Activated T-helper 2 cell treated with anti-CD3 and anti-CD28 coated beads, Interferon-gamma antibody, Interleukin-2, Interleukin-4, amounts not matched to agents 10 μg/mL and 5 μg/mL and 100 μg/mL, durations not matched to agents 14 hours and 24 hours and 36 hours (primary cell): ENCODE measurements around the gene THBD. TPM values are rescaled to one million over a fixed set of nuclear protein-coding genes. Genes with fewer than 3 reads are reported as not detected.

ENCODE experiments used
- DNase-seq: peaks from one replicate; pipeline ENCODE4 v3.0.0; 2021; ENCODE audit warnings: low spot score
- H3K27ac Mint-ChIP-seq: one replicate; pipeline ENCODE4 v1.8.0; 2021; ENCODE audit warnings: mixed read lengths
- H3K27me3 Mint-ChIP-seq: one replicate; pipeline ENCODE4 v1.8.0; 2021; ENCODE audit warnings: low read depth, mixed read lengths
- H3K36me3 Mint-ChIP-seq: one replicate; pipeline ENCODE4 v1.8.0; 2021; ENCODE audit warnings: low read depth, mixed read lengths
- H3K4me1 Mint-ChIP-seq: one replicate; pipeline ENCODE4 v1.8.0; 2021; ENCODE audit warnings: low read depth, mixed read lengths
- H3K4me3 Mint-ChIP-seq: one replicate; pipeline ENCODE4 v1.8.0; 2021; ENCODE audit warnings: low read depth, mild to moderate bottlenecking, moderate library complexity, mixed read lengths
- H3K9me3 Mint-ChIP-seq: one replicate; pipeline ENCODE4 v1.8.0; 2021; ENCODE audit warnings: mixed read lengths
- intact Hi-C: fragments of 100-400 bp; cut with micrococcal nuclease; formaldehyde crosslinking; loops from one replicate; pipeline ENCODE4 v1.15.1; 2023
- total RNA-seq: library from RNA; stranded (reverse); gene quantifications from 2 replicates; pipeline ENCODE4 v1.2.3, GENCODE V29; 2022

Gene THBD
- total RNA-seq, 1 donor from 2014 or later = not detected

DNA sequence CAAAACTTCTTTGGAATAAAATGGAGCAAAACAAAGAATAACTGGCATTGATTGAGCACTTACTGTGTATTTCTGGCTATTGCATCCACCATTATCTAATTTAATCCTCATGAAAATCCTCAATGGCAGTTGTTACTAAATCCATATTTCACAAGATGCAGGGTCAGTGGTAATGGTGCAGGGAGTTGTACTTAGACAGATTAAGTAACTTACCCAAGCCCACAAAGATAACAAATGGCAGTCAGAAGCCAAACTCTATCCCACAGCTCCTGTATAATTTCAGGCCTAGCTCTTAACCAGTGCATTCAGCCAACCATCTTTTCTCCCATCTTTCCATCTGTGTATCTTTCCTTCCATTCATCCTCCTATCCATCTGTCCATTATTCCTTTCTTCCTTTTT lies 43.7 kb downstream of the THBD start:
- Mint-ChIP-seq H3K36me3 (no peaks in the 10 kb centered on the region), H3K27me3 (no peaks in the 10 kb centered on the region), H3K4me1 (no peaks in the 10 kb centered on the region), H3K4me3 (no peak overlapping the region), H3K27ac (no peak overlapping the region), H3K9me3 (no peaks in the 10 kb centered on the region)
- intact Hi-C loops = no loop called here
- DNase-seq = no peak

DNA sequence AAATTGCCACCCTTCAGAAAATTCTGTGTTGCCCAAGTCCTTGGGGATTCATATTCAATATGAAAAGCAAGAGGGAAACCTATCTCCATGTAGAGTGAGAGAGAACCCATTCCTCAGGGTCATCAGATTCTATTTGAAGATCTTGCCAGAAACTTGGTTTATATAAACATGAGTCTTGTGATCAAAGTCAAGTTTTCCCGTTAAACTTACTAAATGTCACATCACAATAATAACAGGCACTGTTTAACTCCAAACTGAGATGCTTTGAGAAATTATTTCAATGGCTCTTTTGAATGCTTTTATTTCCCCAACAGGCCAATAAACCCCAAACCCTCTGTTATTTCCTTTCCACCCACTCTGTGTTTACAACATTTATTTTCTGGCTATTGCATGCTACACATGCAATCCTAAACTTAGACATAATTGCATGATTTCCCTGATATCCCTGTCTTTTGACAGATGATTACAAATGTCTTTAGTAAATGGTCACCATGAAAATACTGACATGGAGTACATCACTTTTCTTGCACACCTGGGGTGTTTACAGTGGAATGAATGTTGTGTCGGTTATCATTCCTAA lies 45.5 kb downstream of the THBD start:
- intact Hi-C loops = no loop called here
- Mint-ChIP-seq H3K27me3 (no peaks in the 10 kb centered on the region), H3K36me3 (no peaks in the 10 kb centered on the region), H3K9me3 (no peaks in the 10 kb centered on the region), H3K4me1 (no peaks in the 10 kb centered on the region), H3K27ac (no peak overlapping the region), H3K4me3 (no peak overlapping the region)
- no peak for DNase-seq

DNA sequence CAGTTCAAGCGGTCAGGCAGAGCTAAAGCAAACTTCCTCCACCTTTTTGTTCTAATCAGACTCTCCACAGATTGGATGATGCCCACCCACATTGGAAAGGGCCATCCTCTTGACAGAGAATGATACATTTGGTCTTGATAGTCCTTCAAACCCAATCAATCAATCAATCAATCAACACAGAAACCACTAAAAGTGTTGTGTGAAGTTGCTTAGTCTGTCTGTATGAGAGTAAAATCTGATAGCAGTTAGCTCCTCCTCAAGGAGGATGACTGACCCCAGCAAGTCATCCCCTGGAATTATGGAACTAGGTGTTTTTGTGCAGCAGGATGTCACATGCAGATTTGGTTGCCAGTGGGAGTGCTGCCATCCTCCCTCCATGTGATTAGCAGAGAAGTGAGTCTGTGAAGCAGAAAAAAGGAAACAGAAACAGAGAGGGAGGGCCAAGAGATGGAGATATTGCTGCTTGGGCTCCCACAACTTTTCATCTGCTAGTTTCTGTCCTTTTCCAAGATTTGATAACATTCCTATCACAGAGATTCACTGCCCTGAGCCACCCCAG lies 46.3 kb downstream of the THBD start:
- DNase-seq = no peak
- Mint-ChIP-seq H3K9me3 (no peaks in the 10 kb centered on the region), H3K27me3 (no peaks in the 10 kb centered on the region), H3K4me3 (no peak overlapping the region), H3K27ac (no peak overlapping the region), H3K36me3 (no peaks in the 10 kb centered on the region), H3K4me1 (no peaks in the 10 kb centered on the region)
- intact Hi-C loops = no loop called here

- intact Hi-C loops = no loop called here
- Mint-ChIP-seq H3K36me3 (no peaks in the 10 kb centered on the region), H3K27me3 (no peaks in the 10 kb centered on the region), H3K9me3 (no peaks in the 10 kb centered on the region), H3K4me1 (no peaks in the 10 kb centered on the region), H3K27ac (no peak overlapping the region), H3K4me3 (no peak overlapping the region)
- DNase-seq = no peak
Observed at GRCh38 chr20:23002276-23002675, 47.2 kb downstream of the THBD start.

GRCh38 chr20:23000232-23000947 lies 49.1 kb downstream of the THBD start:
- no peak for DNase-seq
- no peaks in the 10 kb centered on the region for H3K4me1 Mint-ChIP-seq
- no peaks in the 10 kb centered on the region for H3K36me3 Mint-ChIP-seq
- intact Hi-C loops = no loop called here
- H3K27me3 Mint-ChIP-seq = no peaks in the 10 kb centered on the region
- H3K27ac Mint-ChIP-seq = no peak overlapping the region
- no peaks in the 10 kb centered on the region for H3K9me3 Mint-ChIP-seq
- no peak overlapping the region for H3K4me3 Mint-ChIP-seq

- Mint-ChIP-seq H3K9me3 (no peaks in the 10 kb centered on the region), H3K4me3 (no peak overlapping the region), H3K4me1 (no peaks in the 10 kb centered on the region), H3K27ac (no peak overlapping the region), H3K27me3 (no peaks in the 10 kb centered on the region), H3K36me3 (no peaks in the 10 kb centered on the region)
- DNase-seq = no peak
- intact Hi-C loops = no loop called here
Observed at GRCh38 chr20:22999756-23000155, 49.7 kb downstream of the THBD start.

DNA sequence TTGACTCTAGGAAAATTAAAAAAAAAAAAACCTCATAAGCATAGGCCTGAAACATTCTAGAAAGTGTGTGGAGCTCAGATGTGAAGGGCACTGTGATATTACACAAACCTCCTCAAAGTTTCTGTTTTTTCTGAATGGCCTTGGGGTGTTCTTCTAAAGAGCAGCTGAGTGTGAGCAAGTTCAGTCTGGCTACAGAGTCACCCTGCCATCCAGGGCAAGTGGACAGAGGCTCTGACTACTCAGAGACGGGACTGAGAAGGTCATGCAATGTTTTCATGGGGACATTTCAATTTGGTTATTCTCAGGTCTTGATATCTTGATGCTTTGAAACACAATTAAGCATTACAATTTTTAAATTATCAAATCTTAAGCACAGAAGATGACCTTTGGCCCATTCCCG lies 51.0 kb downstream of the THBD start:
- no peaks in the 10 kb centered on the region for H3K36me3 Mint-ChIP-seq
- no peak for DNase-seq
- no peak overlapping the region for H3K27ac Mint-ChIP-seq
- no peaks in the 10 kb centered on the region for H3K4me1 Mint-ChIP-seq
- H3K4me3 Mint-ChIP-seq = no peak overlapping the region
- intact Hi-C loops = no loop called here
- H3K27me3 Mint-ChIP-seq = no peaks in the 10 kb centered on the region
- H3K9me3 Mint-ChIP-seq = no peaks in the 10 kb centered on the region

DNA sequence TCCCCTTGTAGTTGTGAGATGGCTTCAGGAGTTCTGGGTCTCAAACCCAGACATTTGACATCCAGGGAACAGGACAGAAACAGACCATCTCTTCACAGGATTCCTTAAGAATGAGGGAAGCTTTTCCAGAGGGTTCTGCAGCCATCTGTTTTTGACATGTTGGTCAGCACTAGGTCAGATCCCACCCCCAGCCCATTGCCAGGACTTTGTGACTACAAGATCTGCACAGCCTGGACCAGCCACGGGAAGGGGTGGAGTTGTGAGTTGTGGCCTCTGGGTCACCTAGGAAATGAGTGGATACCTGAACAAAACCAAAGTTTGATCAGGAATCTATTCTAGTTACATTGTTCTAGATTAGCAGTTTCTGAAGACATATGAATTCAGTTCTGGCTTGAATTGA lies 53.5 kb downstream of the THBD start:
- intact Hi-C loops = no loop called here
- H3K27ac Mint-ChIP-seq = no peak overlapping the region
- no peaks in the 10 kb centered on the region for H3K36me3 Mint-ChIP-seq
- no peak overlapping the region for H3K4me3 Mint-ChIP-seq
- no peaks in the 10 kb centered on the region for H3K4me1 Mint-ChIP-seq
- H3K9me3 Mint-ChIP-seq = no peaks in the 10 kb centered on the region
- no peaks in the 10 kb centered on the region for H3K27me3 Mint-ChIP-seq
- no peak for DNase-seq

Other genes starting within 250 kb of the THBD start
- gene SSTR4, start 14.4 kb downstream of the THBD start, total RNA-seq = not detected in 2 replicates
- 1.9 and 2.0 TPM in 2 replicates for gene CD93, start 36.7 kb upstream of the THBD start, total RNA-seq